Smooth muscle cell of bladder (primary cell): Measurements from ENCODE around the gene CIITA. TPM values are rescaled to one million over a fixed set of nuclear protein-coding genes. Genes with fewer than 3 reads are reported as not detected.

Experiments
- total RNA-seq: library from RNA; depleted of rRNA; stranded (reverse); fragments of >200 nt; gene quantifications from 2 replicates; pipeline ENCODE4 v1.2.3, GENCODE V29; 2014

CIITA gene
- under 0.01 and 0.09 TPM in 2 replicates for total RNA-seq

DNA sequence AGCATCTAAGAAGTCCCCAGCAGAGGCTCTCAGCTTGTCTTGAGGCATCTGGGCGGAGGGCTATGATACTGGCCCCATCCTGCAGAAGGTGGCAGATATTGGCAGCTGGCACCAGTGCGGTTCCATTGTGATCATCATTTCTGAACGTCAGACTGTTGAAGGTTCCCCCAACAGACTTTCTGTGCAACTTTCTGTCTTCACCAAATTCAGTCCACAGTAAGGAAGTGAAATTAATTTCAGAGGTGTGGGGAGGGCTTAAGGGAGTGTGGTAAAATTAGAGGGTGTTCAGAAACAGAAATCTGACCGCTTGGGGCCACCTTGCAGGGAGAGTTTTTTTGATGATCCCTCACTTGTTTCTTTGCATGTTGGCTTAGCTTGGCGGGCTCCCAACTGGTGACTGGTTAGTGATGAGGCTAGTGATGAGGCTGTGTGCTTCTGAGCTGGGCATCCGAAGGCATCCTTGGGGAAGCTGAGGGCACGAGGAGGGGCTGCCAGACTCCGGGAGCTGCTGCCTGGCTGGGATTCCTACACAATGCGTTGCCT lies at the start of gene CIITA:
TSS of gene CIITA (plus strand) at position 404 of the 543 bp plus-strand sequence. CDS start at position 533, 129 bp downstream.

GRCh38 chr16:10942352-10943063 lies 65.5 kb downstream of the CIITA start, which contains the start of gene DEXI:
Gene DEXI, minus strand, starts transcription at chr16:10942468. Its CDS starts 463 bp downstream, at chr16:10942005.

GRCh38 chr16:10944249-10945064 lies 67.5 kb downstream of the CIITA start, which contains the start of gene CLEC16A:
Gene CLEC16A, plus strand, starts transcription at chr16:10944564. Its CDS starts 154 bp downstream, at chr16:10944718.

Other genes starting within 250 kb of the CIITA start
- 0.09 and 0.14 TPM in 2 replicates for gene TEKT5, start 182.3 kb upstream of the CIITA start, total RNA-seq
- gene NUBP1, start 133.4 kb upstream of the CIITA start, total RNA-seq: 19.8 and 22.8 TPM in 2 replicates
- not detected in 2 replicates for gene TVP23A, start 58.4 kb upstream of the CIITA start, total RNA-seq
- gene DEXI, start 65.3 kb downstream of the CIITA start, total RNA-seq: 42.0 and 64.0 TPM in 2 replicates
- gene CLEC16A, start 67.4 kb downstream of the CIITA start, total RNA-seq: 13.1 and 15.1 TPM in 2 replicates